NCI-H187 (cell line): ENCODE measurements around the gene ROR1.

Experiments
- DNase-seq, 2 experiments: peaks; one replicate each; lab custom pipeline; 2025; lab: John Stamatoyannopoulos, UW

ROR1 gene

GRCh38 chr1:63908016-63908415 is 134.2 kb downstream of the ROR1 start:
- no peak for DNase-seq

GRCh38 chr1:63909526-63909925 is 135.7 kb downstream of the ROR1 start:
- DNase-seq: no peak

- DNase-seq: no peak
Observed at GRCh38 chr1:63911049-63911448, 137.2 kb downstream of the ROR1 start.

GRCh38 chr1:63912643-63913042 is 138.8 kb downstream of the ROR1 start:
- DNase-seq: no peak

- no peak for DNase-seq
Observed at GRCh38 chr1:63913533-63913932, 139.7 kb downstream of the ROR1 start.

GRCh38 chr1:63914241-63914640 is 140.4 kb downstream of the ROR1 start:
- DNase-seq: no peak

- DNase-seq: no peak
Observed at GRCh38 chr1:63914706-63915105, 140.9 kb downstream of the ROR1 start.

- DNase-seq: no peak
Observed at GRCh38 chr1:63915121-63915520, 141.3 kb downstream of the ROR1 start.

- no peak for DNase-seq
Observed at GRCh38 chr1:63916485-63917360, 142.9 kb downstream of the ROR1 start.

- DNase-seq: no peak
Observed at GRCh38 chr1:63917571-63918417, 144.0 kb downstream of the ROR1 start.

GRCh38 chr1:63918418-63918945 is 144.7 kb downstream of the ROR1 start:
- no peak for DNase-seq

GRCh38 chr1:63920154-63921117 is 146.6 kb downstream of the ROR1 start:
- DNase-seq: no peak

- no peak for DNase-seq
Observed at GRCh38 chr1:63921359-63921758, 147.5 kb downstream of the ROR1 start.

- no peak for DNase-seq
Observed at GRCh38 chr1:63921802-63922201, 148.0 kb downstream of the ROR1 start.

GRCh38 chr1:63922848-63923247 is 149.0 kb downstream of the ROR1 start:
- DNase-seq: no peak

GRCh38 chr1:63923302-63923701 is 149.5 kb downstream of the ROR1 start:
- DNase-seq: no peak

GRCh38 chr1:63924600-63924999 is 150.8 kb downstream of the ROR1 start:
- DNase-seq: no peak

GRCh38 chr1:63928186-63929105 is 154.6 kb downstream of the ROR1 start:
- DNase-seq: no peak

GRCh38 chr1:63929106-63929478 is 155.3 kb downstream of the ROR1 start:
- DNase-seq: no peak

GRCh38 chr1:63931468-63931867 is 157.7 kb downstream of the ROR1 start:
- DNase-seq: no peak

- DNase-seq: no peak
Observed at GRCh38 chr1:63934697-63935096, 160.9 kb downstream of the ROR1 start.
